Lung (tissue), 12 donors: ENCODE measurements around the gene RAB27A. TPM values are rescaled to one million over a fixed set of nuclear protein-coding genes. Genes with fewer than 3 reads are reported as not detected.

Source experiments
- ATAC-seq: fragments of 200-7000 bp; cut with Tn5 transposase; one replicate; pipeline ENCODE4 v1.9.1; 2020; ENCODE audit warnings: moderate number of reproducible peaks; ENCODE audit not compliant: insufficient read depth, low FRiP score
- DNase-seq, 3 donors: peaks; one replicate each; pipeline ENCODE4 v3.0.0-alpha.2; 2013 to 2017
- H3K27ac ChIP-seq, 2 donors: one replicate each; pipeline ENCODE4 v1.5.1; 2013; ENCODE audit warnings: mild to moderate bottlenecking in 2 of 2, moderate library complexity in 2 of 2, control low read depth in 1 of 2, inconsistent platforms in 1 of 2, low read depth in 1 of 2, low read length in 1 of 2
- H3K27me3 ChIP-seq, 3 donors: one replicate each; pipeline ENCODE4 v1.5.1; 2013; ENCODE audit warnings: low read length in 2 of 3; ENCODE audit not compliant: control insufficient read depth in 3 of 3, insufficient read depth in 3 of 3
- H3K36me3 ChIP-seq, 4 donors: one replicate each; pipeline ENCODE4 v1.5.1; 2013; ENCODE audit warnings: low read length in 4 of 4, mild to moderate bottlenecking in 1 of 4, moderate library complexity in 1 of 4; ENCODE audit not compliant: control insufficient read depth in 4 of 4, insufficient read depth in 4 of 4
- H3K4me1 ChIP-seq, 5 donors: one replicate each; pipeline ENCODE4 v1.5.1; 2013; ENCODE audit warnings: low read length in 5 of 5, mild to moderate bottlenecking in 2 of 5, moderate library complexity in 1 of 5; ENCODE audit not compliant: control insufficient read depth in 5 of 5, insufficient read depth in 5 of 5
- H3K4me3 ChIP-seq: one replicate; pipeline ENCODE4 v1.5.1; 2013; ENCODE audit warnings: mild to moderate bottlenecking, control low read depth, moderate library complexity
- H3K9ac ChIP-seq, 2 donors: one replicate each; pipeline ENCODE4 v1.5.1; 2013; ENCODE audit warnings: low read length in 2 of 2, control low read depth in 1 of 2; ENCODE audit not compliant: insufficient read depth in 1 of 2
- H3K9me3 ChIP-seq, 4 donors: one replicate each; pipeline ENCODE4 v1.5.1; 2013; ENCODE audit warnings: low read length in 3 of 4, mild to moderate bottlenecking in 1 of 4, moderate library complexity in 1 of 4; ENCODE audit not compliant: control insufficient read depth in 4 of 4, insufficient read depth in 3 of 4
- WGBS, 2 donors: extraction: QIAGEN DNeasy Blood & Tissue Kit; methylation state at CpG; one replicate each; pipeline ENCODE4 v1.1.7; 2013; 5-methylcytosine and 5-hydroxymethylcytosine counted together
- polyA plus RNA-seq, 2 donors: library from polyadenylated mRNA; stranded (reverse); fragments of 200-250 nt; gene quantifications; one replicate each; pipeline ENCODE4 v1.2.1, GENCODE V29; 2013
- total RNA-seq, 2 donors: library from RNA; depleted of rRNA in 1 of 2; stranded (reverse); fragments of >200 nt in 1 of 2; gene quantifications; one replicate each; pipeline ENCODE4 v1.2.1, GENCODE V29; 2014 to 2021
- TF ChIP-seq, protein P1 (sequence below): IDR thresholded peaks from 2 replicates; pipeline ENCODE4 v1.5.1; 2012; ENCODE audit warnings: mild to moderate bottlenecking; ENCODE audit errors: control extremely low read depth, extremely low read depth
- donor health status: control.
- donor health status: control.
- donor health status: Bipolar disorder and iron deficiency.
- donor health status: healthy.
- donor health status: DM: yes; HTN: yes; CAD: no.

The RAB27A gene
- total and polyA plus RNA-seq, 4 donors = 24.4 to 77.1 (median 63.4) TPM

DNA sequence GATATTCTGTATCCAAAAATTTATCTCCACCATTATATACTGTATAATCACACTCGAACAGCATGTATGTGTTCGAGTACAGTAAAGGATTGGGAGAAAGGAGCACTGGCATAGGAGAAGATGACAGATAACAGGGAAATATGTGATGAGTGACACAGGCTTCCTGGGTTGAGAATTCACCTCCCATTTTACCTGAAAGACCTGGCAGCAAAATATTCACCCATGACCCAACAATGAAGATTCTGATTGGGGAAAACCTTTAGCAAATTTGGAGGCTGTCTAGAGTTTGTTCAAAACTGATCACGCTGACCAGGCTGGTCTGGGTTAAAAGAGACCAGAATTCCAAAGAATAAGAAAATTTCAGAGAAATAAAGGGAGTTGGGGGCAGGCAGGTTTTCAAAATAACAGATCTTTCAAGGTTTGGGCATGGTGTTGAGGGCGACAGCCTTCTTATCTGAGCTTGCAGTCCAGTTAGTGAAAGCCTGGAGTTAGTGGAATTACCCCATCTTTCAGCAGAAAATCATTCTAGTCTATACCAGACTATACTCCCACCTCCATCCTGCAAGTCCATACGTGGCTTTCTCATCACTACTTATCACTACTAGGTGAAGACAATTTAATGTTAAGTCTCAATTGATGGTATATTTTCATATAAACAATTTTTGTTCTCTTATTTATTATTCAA lies 50.0 kb downstream of the RAB27A start:
- Histone ChIP-seq H3K4me1 (peaks cover 0 to 1% (median 0%) of the 10 kb centered on the region in 5 donors), H3K9ac (no peak overlapping the region), H3K36me3 (peaks cover 0 to 2% (median 0%) of the 10 kb centered on the region in 4 donors), H3K9me3 (no peaks in the 10 kb centered on the region), H3K27me3 (no peaks in the 10 kb centered on the region), H3K27ac (no peak overlapping the region), H3K4me3 (no peak overlapping the region)
- TF ChIP-seq, protein P1, sequence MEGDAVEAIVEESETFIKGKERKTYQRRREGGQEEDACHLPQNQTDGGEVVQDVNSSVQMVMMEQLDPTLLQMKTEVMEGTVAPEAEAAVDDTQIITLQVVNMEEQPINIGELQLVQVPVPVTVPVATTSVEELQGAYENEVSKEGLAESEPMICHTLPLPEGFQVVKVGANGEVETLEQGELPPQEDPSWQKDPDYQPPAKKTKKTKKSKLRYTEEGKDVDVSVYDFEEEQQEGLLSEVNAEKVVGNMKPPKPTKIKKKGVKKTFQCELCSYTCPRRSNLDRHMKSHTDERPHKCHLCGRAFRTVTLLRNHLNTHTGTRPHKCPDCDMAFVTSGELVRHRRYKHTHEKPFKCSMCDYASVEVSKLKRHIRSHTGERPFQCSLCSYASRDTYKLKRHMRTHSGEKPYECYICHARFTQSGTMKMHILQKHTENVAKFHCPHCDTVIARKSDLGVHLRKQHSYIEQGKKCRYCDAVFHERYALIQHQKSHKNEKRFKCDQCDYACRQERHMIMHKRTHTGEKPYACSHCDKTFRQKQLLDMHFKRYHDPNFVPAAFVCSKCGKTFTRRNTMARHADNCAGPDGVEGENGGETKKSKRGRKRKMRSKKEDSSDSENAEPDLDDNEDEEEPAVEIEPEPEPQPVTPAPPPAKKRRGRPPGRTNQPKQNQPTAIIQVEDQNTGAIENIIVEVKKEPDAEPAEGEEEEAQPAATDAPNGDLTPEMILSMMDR = no peak
- ATAC-seq (no peak), DNase-seq (no peak)
- 80 to 91% methylated on average over 5 of the region's 5 CpGs for WGBS, 2 donors

DNA sequence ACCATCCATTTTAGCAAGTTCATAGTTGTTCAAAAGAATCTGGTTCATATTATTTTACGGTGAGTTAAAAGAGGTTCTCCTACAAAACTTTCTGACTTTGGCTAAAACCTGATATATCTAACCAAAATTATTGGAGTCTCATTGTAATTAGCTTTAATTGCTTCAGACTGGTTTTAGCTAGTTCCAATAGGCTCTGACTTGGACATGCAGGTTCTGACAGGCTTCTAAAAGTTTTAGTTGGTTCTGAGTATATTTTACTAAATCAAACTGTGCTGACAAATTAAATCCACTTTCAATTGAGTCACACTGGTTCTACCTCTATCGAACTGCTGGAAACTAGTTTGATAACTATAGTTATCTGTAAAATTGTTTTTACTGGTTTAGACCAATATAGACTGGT lies 50.7 kb downstream of the RAB27A start:
- WGBS, 2 donors = 95 to 98% methylated on average over 2 of the region's 2 CpGs
- H3K9ac ChIP-seq = no peak overlapping the region
- H3K4me1 ChIP-seq = peaks cover 0 to 1% (median 0%) of the 10 kb centered on the region in 5 donors
- TF ChIP-seq, protein P1 = no peak
- no peaks in the 10 kb centered on the region for H3K27me3 ChIP-seq
- ATAC-seq = no peak
- DNase-seq = no peak
- H3K9me3 ChIP-seq = no peaks in the 10 kb centered on the region
- no peak overlapping the region for H3K27ac ChIP-seq
- peaks cover 0 to 2% (median under 1%) of the 10 kb centered on the region in 4 donors for H3K36me3 ChIP-seq
- H3K4me3 ChIP-seq = no peak overlapping the region

DNA sequence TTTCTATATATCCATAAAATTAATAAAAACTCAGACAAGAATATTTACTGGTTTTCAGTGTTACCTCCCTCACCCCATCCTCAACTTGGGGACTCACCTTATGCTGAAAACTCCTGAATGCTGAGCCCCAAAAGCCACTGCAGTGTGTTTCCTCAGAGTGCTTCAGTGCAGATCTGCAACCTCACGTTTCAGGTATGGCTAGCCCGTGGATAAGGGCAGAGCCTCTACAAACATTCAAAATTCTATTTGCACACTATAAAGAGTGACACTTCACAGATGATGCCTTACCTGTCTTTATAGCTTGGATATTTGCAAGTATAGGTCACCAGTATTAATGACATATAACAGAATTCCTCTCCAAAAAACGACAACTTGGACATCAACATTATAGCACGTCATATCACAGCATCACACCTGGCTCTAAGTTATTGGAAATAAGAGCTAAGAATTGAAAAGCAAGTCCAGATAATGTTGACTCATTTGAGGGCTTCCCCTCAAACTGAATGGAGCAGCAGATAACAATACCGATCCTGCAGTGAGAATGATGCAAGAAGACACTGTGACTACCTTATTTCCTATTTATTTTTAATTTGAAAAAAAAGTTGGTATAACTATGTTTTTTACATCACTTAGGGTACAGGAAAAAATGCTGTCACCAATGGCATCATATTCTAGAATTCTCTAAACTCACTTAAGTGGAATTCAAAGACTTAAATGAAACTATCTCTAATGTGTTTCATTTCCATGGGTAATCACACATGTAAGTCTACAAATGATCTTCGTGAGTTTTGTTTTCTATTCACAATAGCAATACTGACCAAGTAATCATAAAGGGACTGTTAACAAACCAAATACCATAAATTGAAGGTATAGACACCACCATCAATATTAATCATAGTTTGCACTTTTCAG lies 52.1 kb downstream of the RAB27A start:
- DNase-seq (no peak), ATAC-seq (no peak)
- WGBS, 2 donors = 74 to 78% methylated on average over 6 of the region's 6 CpGs
- Histone ChIP-seq H3K9me3 (no peaks in the 10 kb centered on the region), H3K4me3 (no peak overlapping the region), H3K27me3 (no peaks in the 10 kb centered on the region), H3K36me3 (peaks cover 0 to 2% (median under 1%) of the 10 kb centered on the region in 4 donors), H3K27ac (no peak overlapping the region), H3K4me1 (peaks cover 0 to 1% (median 0%) of the 10 kb centered on the region in 5 donors), H3K9ac (no peak overlapping the region)
- TF ChIP-seq, protein P1 = no peak
